ENCODE results near the gene EEF2KMT.

GRCh38 chr16:5062051-5062450 lies 35.5 kb downstream of the EEF2KMT start:
- no peak for TF ChIP-seq RXRA (IDR thresholded peaks at IDR 0.05; ENCODE audit: insufficient read depth, low read depth, low read length)
- no peak for TF ChIP-seq FOSL1 (IDR thresholded peaks at IDR 0.05; ENCODE audit: insufficient read depth, low read depth, low read length)

All from H1 (cell line).